K562 (cell line): ENCODE measurements around the gene PHF1. TPM values are rescaled to one million over a fixed set of nuclear protein-coding genes. Genes with fewer than 3 reads are reported as not detected.

Experiments used
- CEBPB ChIP-seq: fragments of 450-650 bp; IDR thresholded peaks from 2 replicates; pipeline ENCODE4 v1.6.1; 2016; ENCODE audit warnings: missing genetic modification characterization, missing compliant biosample characterization
- CHD2 ChIP-seq: IDR thresholded peaks from 2 replicates; pipeline ENCODE4 v1.6.1; 2011; ENCODE audit warnings: low read depth, low read length
- COPS2 ChIP-seq: fragments of 450-650 bp; conservative IDR thresholded peaks from 2 replicates; pipeline ENCODE4 v1.6.1; 2016; ENCODE audit warnings: mild to moderate bottlenecking, moderate library complexity
- CXXC5 ChIP-seq: fragments of 250-450 bp; sonication (Bioruptor Pico); IDR thresholded peaks from 2 replicates; pipeline ENCODE4 v1.8.0; 2022; ENCODE audit warnings: inconsistent platforms, mild to moderate bottlenecking, moderate library complexity
- FOXK2 ChIP-seq, 2 experiments: fragments of 450-650 bp; IDR thresholded peaks in 1 of 2; conservative IDR thresholded peaks in 1 of 2; 2 replicates each; pipeline ENCODE4 v1.6.1; 2016; ENCODE audit warnings: low read depth in 2 of 2, mild to moderate bottlenecking in 1 of 2
- FOXP1 ChIP-seq: sonication (generic); formaldehyde crosslinking; IDR thresholded peaks from 2 replicates; pipeline ENCODE4 v1.8.0; 2022; ENCODE audit warnings: mild to moderate bottlenecking, missing genetic modification reagents
- MAFG ChIP-seq: fragments of 450-650 bp; conservative IDR thresholded peaks from 2 replicates; pipeline ENCODE4 v1.6.1; 2016; ENCODE audit warnings: missing genetic modification characterization, missing compliant biosample characterization
- NFIX ChIP-seq: fragments of 250-450 bp; sonication (Bioruptor Pico); IDR thresholded peaks from 2 replicates; pipeline ENCODE4 v1.4.0; 2020; ENCODE audit warnings: low read depth, mild to moderate bottlenecking, moderate library complexity
- NR2C2 ChIP-seq, 2 experiments: fragments of 200-800 bp in 1 of 2; sonication (Bioruptor generic) in 1 of 2; sonication (generic) in 1 of 2; formaldehyde crosslinking in 1 of 2; IDR thresholded peaks; 2 replicates each; pipeline versions ENCODE4 v1.6.1 to v1.8.0; 2016 to 2022; ENCODE audit warnings: mild to moderate bottlenecking in 1 of 2, missing compliant biosample characterization in 1 of 2, missing genetic modification characterization in 1 of 2, missing genetic modification reagents in 1 of 2
- PYGO2 ChIP-seq: fragments of 450-650 bp; IDR thresholded peaks from 2 replicates; pipeline ENCODE4 v1.6.1; 2016; ENCODE audit warnings: mild to moderate bottlenecking, missing genetic modification characterization, moderate library complexity, missing compliant biosample characterization
- RBM14 ChIP-seq: fragments of 200-400 bp; formaldehyde crosslinking; IDR thresholded peaks from 2 replicates; pipeline ENCODE4 v1.6.1; 2018; ENCODE audit warnings: low read depth, mild to moderate bottlenecking, low read length, moderate library complexity, borderline replicate concordance; ENCODE audit not compliant: insufficient read depth
- SRSF1 ChIP-seq: fragments of 200-400 bp; formaldehyde crosslinking; IDR thresholded peaks from 2 replicates; pipeline ENCODE4 v1.6.1; 2017; ENCODE audit warnings: mild to moderate bottlenecking, low read depth, low read length, moderate library complexity
- STAG1 ChIP-seq: sonication (generic); formaldehyde crosslinking; IDR thresholded peaks from 2 replicates; pipeline ENCODE4 v1.5.0; 2020; ENCODE audit warnings: missing genetic modification reagents, borderline replicate concordance
- polyA plus RNA-seq, 8 experiments: library from polyadenylated mRNA; depleted of rRNA in 4 of 8; stranded (reverse) in 5 of 8; unstranded in 3 of 8; fragments of >200 nt; fragmentation: Nextera tagmentation in 2 of 8; fragmentation: Illumina TruSeq in 1 of 8; extraction: Ambion mirVana in 2 of 8; extraction: Trizol in 1 of 8; gene quantifications; 2 replicates each; pipeline versions ENCODE4 v1.2.1 to v1.2.3, GENCODE V29; 2011 to 2014; ENCODE audit warnings: inconsistent platforms in 1 of 8, missing spikeins in 1 of 8
- total RNA-seq, 7 experiments: library from RNA; depleted of rRNA in 6 of 7; stranded (reverse); fragments of >200 nt in 6 of 7; fragmentation: Illumina TruSeq in 2 of 7; extraction: Trizol in 2 of 7; gene quantifications; 2 replicates each; pipeline versions ENCODE4 v1.2.1 to v1.2.3, GENCODE V29; 2011 to 2021; ENCODE audit warnings: low replicate concordance in 1 of 7
- TF ChIP-seq, protein P1 (sequence below): IDR thresholded peaks from 3 replicates; pipeline ENCODE4 v1.6.1; 2011; ENCODE audit warnings: borderline replicate concordance, mild to moderate bottlenecking, moderate library complexity; ENCODE audit not compliant: insufficient read length; ENCODE audit errors: extremely low read depth
- TF ChIP-seq, protein P2 (sequence below): fragments of 450-650 bp; IDR thresholded peaks from 2 replicates; pipeline ENCODE4 v1.7.0; 2016; ENCODE audit warnings: borderline replicate concordance
- TF ChIP-seq, protein P3 (sequence below): fragments of 450-650 bp; IDR thresholded peaks from 2 replicates; pipeline ENCODE4 v1.6.1; 2016; ENCODE audit warnings: antibody characterized with exemption
- TF ChIP-seq, protein P4 (sequence below): fragments of 450-650 bp; formaldehyde crosslinking; IDR thresholded peaks from 2 replicates; pipeline ENCODE4 v1.4.0; 2020; ENCODE audit warnings: mild to moderate bottlenecking, mixed read lengths
- TF ChIP-seq, protein P5 (sequence below): fragments of 450-650 bp; formaldehyde crosslinking; conservative IDR thresholded peaks from 2 replicates; pipeline ENCODE4 v1.4.0; 2022; ENCODE audit warnings: mild to moderate bottlenecking, missing genetic modification characterization

PHF1 gene
- total and polyA plus RNA-seq, 9 of the 15 experiments (the other 6 are each of a cell fraction or from before 2014, with no cell fraction given) = 3.7 to 64.2 (median 33.7) TPM

DNA sequence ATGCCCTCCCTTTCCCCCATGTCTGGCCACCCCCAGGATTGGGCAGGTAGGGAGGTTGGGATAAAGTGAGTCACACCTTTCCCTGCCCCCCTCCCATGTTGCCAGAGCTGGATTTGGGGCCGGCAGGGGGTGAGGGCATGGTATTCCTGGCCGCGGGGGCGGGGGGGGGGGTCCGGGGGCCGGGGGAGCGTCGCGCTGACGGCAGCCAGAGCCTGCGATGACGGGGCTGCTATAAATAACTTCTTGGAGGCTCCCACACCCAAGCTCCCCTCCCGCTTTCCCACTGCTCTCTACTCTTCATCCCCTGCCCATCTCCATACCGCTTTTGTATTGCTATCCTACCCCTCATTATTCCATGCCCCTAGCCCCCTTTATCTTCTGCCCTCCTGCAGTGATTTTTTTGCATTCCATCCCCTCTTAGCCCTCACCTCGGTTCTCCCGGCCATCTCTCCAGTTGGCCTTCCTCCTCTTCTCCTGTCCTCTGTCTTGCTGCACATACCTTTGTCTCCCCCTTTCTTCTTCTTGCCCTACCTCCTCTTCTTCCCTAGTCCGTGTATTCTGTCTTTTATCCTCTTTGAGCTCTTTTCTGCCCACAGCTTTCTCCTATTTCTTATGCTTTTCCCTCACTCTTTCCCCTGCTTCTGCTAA, 22.9 kb downstream of the PHF1 start (continued):
- TF ChIP-seq, protein P1, sequence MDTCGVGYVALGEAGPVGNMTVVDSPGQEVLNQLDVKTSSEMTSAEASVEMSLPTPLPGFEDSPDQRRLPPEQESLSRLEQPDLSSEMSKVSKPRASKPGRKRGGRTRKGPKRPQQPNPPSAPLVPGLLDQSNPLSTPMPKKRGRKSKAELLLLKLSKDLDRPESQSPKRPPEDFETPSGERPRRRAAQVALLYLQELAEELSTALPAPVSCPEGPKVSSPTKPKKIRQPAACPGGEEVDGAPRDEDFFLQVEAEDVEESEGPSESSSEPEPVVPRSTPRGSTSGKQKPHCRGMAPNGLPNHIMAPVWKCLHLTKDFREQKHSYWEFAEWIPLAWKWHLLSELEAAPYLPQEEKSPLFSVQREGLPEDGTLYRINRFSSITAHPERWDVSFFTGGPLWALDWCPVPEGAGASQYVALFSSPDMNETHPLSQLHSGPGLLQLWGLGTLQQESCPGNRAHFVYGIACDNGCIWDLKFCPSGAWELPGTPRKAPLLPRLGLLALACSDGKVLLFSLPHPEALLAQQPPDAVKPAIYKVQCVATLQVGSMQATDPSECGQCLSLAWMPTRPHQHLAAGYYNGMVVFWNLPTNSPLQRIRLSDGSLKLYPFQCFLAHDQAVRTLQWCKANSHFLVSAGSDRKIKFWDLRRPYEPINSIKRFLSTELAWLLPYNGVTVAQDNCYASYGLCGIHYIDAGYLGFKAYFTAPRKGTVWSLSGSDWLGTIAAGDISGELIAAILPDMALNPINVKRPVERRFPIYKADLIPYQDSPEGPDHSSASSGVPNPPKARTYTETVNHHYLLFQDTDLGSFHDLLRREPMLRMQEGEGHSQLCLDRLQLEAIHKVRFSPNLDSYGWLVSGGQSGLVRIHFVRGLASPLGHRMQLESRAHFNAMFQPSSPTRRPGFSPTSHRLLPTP = no peak
- TF ChIP-seq NR2C2 (CRISPR knock-in tag; IDR thresholded peaks at IDR 0.05) = no peak
- no peak for TF ChIP-seq NR2C2 (tag; IDR thresholded peaks at IDR 0.05)
- no peak for TF ChIP-seq CHD2
- TF ChIP-seq, protein P2, sequence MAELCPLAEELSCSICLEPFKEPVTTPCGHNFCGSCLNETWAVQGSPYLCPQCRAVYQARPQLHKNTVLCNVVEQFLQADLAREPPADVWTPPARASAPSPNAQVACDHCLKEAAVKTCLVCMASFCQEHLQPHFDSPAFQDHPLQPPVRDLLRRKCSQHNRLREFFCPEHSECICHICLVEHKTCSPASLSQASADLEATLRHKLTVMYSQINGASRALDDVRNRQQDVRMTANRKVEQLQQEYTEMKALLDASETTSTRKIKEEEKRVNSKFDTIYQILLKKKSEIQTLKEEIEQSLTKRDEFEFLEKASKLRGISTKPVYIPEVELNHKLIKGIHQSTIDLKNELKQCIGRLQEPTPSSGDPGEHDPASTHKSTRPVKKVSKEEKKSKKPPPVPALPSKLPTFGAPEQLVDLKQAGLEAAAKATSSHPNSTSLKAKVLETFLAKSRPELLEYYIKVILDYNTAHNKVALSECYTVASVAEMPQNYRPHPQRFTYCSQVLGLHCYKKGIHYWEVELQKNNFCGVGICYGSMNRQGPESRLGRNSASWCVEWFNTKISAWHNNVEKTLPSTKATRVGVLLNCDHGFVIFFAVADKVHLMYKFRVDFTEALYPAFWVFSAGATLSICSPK = no peak
- TF ChIP-seq NFIX (CRISPR knock-in tag) = no peak
- no peak for TF ChIP-seq CEBPB (tag)
- no peak for TF ChIP-seq FOXK2 (conservative IDR thresholded peaks at IDR 0.05 in 1 of 2, IDR thresholded peaks at IDR 0.05 in 1 of 2; ENCODE audit: low read depth in 2 of 2)
- TF ChIP-seq, protein P3, sequence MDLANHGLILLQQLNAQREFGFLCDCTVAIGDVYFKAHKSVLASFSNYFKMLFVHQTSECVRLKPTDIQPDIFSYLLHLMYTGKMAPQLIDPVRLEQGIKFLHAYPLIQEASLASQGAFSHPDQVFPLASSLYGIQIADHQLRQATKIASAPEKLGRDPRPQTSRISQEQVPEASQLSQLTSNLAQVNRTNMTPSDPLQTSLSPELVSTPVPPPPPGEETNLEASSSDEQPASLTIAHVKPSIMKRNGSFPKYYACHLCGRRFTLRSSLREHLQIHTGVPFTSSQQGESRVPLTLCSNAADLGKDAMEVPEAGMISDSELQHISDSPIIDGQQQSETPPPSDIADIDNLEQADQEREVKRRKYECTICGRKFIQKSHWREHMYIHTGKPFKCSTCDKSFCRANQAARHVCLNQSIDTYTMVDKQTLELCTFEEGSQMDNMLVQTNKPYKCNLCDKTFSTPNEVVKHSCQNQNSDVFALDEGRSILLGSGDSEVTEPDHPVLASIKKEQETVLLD = no peak
- no peak for TF ChIP-seq PYGO2 (tag)
- TF ChIP-seq MAFG = no peak
- no peak for TF ChIP-seq STAG1 (CRISPR knock-in tag)
- TF ChIP-seq, protein P4, sequence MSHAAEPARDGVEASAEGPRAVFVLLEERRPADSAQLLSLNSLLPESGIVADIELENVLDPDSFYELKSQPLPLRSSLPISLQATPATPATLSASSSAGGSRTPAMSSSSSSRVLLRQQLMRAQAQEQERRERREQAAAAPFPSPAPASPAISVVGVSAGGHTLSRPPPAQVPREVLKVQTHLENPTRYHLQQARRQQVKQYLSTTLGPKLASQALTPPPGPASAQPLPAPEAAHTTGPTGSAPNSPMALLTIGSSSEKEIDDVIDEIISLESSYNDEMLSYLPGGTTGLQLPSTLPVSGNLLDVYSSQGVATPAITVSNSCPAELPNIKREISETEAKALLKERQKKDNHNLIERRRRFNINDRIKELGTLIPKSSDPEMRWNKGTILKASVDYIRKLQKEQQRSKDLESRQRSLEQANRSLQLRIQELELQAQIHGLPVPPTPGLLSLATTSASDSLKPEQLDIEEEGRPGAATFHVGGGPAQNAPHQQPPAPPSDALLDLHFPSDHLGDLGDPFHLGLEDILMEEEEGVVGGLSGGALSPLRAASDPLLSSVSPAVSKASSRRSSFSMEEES = no peak
- TF ChIP-seq RBM14 = no peak
- TF ChIP-seq, protein P5, sequence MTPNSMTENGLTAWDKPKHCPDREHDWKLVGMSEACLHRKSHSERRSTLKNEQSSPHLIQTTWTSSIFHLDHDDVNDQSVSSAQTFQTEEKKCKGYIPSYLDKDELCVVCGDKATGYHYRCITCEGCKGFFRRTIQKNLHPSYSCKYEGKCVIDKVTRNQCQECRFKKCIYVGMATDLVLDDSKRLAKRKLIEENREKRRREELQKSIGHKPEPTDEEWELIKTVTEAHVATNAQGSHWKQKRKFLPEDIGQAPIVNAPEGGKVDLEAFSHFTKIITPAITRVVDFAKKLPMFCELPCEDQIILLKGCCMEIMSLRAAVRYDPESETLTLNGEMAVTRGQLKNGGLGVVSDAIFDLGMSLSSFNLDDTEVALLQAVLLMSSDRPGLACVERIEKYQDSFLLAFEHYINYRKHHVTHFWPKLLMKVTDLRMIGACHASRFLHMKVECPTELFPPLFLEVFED (CRISPR knock-in tag) = peak; percentile 67; the same call in 1 of the 2 replicates
- no peak for TF ChIP-seq SRSF1
- no peak for TF ChIP-seq FOXP1 (CRISPR knock-in tag)
- no peak for TF ChIP-seq CXXC5 (CRISPR knock-in tag)
- TF ChIP-seq COPS2 = no peak
